Neural progenitor cell (in vitro differentiated cells): ENCODE results near the gene PARVA. TPM values are rescaled to one million over a fixed set of nuclear protein-coding genes. Genes with fewer than 3 reads are reported as not detected.

Experiments used
- DNase-seq: peaks from one replicate; pipeline ENCODE4 v3.0.0-alpha.2; 2016; ENCODE audit warnings: low spot score
- H2AFZ ChIP-seq: fragments of 200-600 bp; sonication (generic); replicated peaks from 2 replicates; pipeline ENCODE4 v1.6.1; 2016; ENCODE audit warnings: antibody characterized with exemption
- H3F3A ChIP-seq: fragments of 200-600 bp; sonication (generic); 2 replicates; pipeline ENCODE4 v1.6.1; 2016; ENCODE audit warnings: antibody characterized with exemption, low read depth
- H3K27ac ChIP-seq: fragments of 200-600 bp; sonication (generic); 2 replicates; pipeline ENCODE4 v1.5.1; 2016; ENCODE audit warnings: mild to moderate bottlenecking
- H3K27me3 ChIP-seq: fragments of 200-600 bp; sonication (generic); 2 replicates; pipeline ENCODE4 v1.6.1; 2016; ENCODE audit warnings: mild to moderate bottlenecking, moderate library complexity
- H3K36me3 ChIP-seq: fragments of 200-600 bp; sonication (generic); 2 replicates; pipeline ENCODE4 v1.5.1; 2016
- H3K4me1 ChIP-seq: fragments of 200-600 bp; sonication (generic); 2 replicates; pipeline ENCODE4 v1.6.1; 2016; ENCODE audit warnings: mixed run types
- H3K4me2 ChIP-seq: fragments of 200-600 bp; sonication (generic); 2 replicates; pipeline ENCODE4 v1.6.1; 2016
- H3K4me3 ChIP-seq: fragments of 200-600 bp; sonication (generic); 2 replicates; pipeline ENCODE4 v1.5.1; 2016
- H3K79me2 ChIP-seq: fragments of 200-600 bp; sonication (generic); 2 replicates; pipeline ENCODE4 v1.6.1; 2016; ENCODE audit warnings: low read depth
- H3K9ac ChIP-seq: fragments of 200-600 bp; sonication (generic); 2 replicates; pipeline ENCODE4 v1.6.1; 2016
- H3K9me3 ChIP-seq: fragments of 200-600 bp; sonication (generic); 2 replicates; pipeline ENCODE4 v1.5.1; 2016; ENCODE audit warnings: low read depth
- H4K20me1 ChIP-seq: fragments of 200-600 bp; sonication (generic); 2 replicates; pipeline ENCODE4 v1.6.1; 2016; ENCODE audit warnings: low read depth
- H3K27ac Mint-ChIP-seq: 3 replicates; pipeline ENCODE4 v1.8.0; 2021; ENCODE audit warnings: mixed read lengths
- H3K27me3 Mint-ChIP-seq: 2 replicates; pipeline ENCODE4 v1.8.0; 2022; ENCODE audit warnings: low read depth, mild to moderate bottlenecking, inconsistent platforms, moderate library complexity, mixed read lengths; ENCODE audit not compliant: insufficient read depth
- H3K36me3 Mint-ChIP-seq: 3 replicates; pipeline ENCODE4 v1.8.0; 2021; ENCODE audit warnings: mixed read lengths
- H3K4me1 Mint-ChIP-seq: 3 replicates; pipeline ENCODE4 v1.8.0; 2021; ENCODE audit warnings: mixed read lengths
- H3K4me3 Mint-ChIP-seq: 3 replicates; pipeline ENCODE4 v1.8.0; 2021; ENCODE audit warnings: mild to moderate bottlenecking, moderate library complexity, mixed read lengths
- H3K9me3 Mint-ChIP-seq: 3 replicates; pipeline ENCODE4 v1.8.0; 2020; ENCODE audit warnings: mixed read lengths
- CTCF ChIP-seq: fragments of 200-600 bp; sonication (generic); IDR thresholded peaks from 2 replicates; pipeline ENCODE4 v1.5.1; 2017; ENCODE audit warnings: antibody characterized with exemption, mild to moderate bottlenecking
- EZH2 ChIP-seq: fragments of 200-600 bp; sonication (generic); IDR thresholded peaks from 2 replicates; pipeline ENCODE4 v1.6.1; 2017; ENCODE audit warnings: antibody characterized with exemption, mild to moderate bottlenecking, moderate library complexity
- EZH2phosphoT487 ChIP-seq: fragments of 200-600 bp; sonication (generic); IDR thresholded peaks from 2 replicates; pipeline ENCODE4 v1.6.1; 2017; ENCODE audit warnings: antibody characterized with exemption
- total RNA-seq: library from RNA; depleted of rRNA; stranded (reverse); fragments of >200 nt; gene quantifications from 2 replicates; pipeline ENCODE4 v1.2.3, GENCODE V29; 2015; ENCODE audit warnings: low replicate concordance

The PARVA gene
- total RNA-seq, 1 donor from 2014 or later: 15.3 TPM

GRCh38 chr11:12474871-12475270 lies 97.5 kb downstream of the PARVA start:
- Mint-ChIP-seq H3K27me3 (no peaks in the 10 kb centered on the region), H3K27ac (peak overlapping the region; percentile 55)
- H3K36me3 ChIP-seq: no peaks in the 10 kb centered on the region

GRCh38 chr11:12478743-12479142 lies 101.4 kb downstream of the PARVA start:
- H3K27ac Mint-ChIP-seq: no peak overlapping the region
- H3K27me3 ChIP-seq: no peaks in the 10 kb centered on the region
- peaks cover 1% of the 10 kb centered on the region for H4K20me1 ChIP-seq
- H3K27me3 Mint-ChIP-seq: no peaks in the 10 kb centered on the region
- peaks cover 2% of the 10 kb centered on the region for H3K4me1 ChIP-seq
- DNase-seq: no peak
- no peak overlapping the region for H3K4me3 Mint-ChIP-seq
- peaks cover 8% of the 10 kb centered on the region for H3K4me1 Mint-ChIP-seq
- TF ChIP-seq CTCF (no peak), EZH2phosphoT487 (no peak), EZH2 (no peak)
- no peak overlapping the region for H3K4me2 ChIP-seq
- H2AFZ ChIP-seq: no peak overlapping the region
- no peaks in the 10 kb centered on the region for H3K79me2 ChIP-seq
- no peaks in the 10 kb centered on the region for H3K36me3 ChIP-seq
- no peak overlapping the region for H3K9ac ChIP-seq
- no peak overlapping the region for H3K4me3 ChIP-seq
- H3F3A ChIP-seq: peaks cover under 1% of the 10 kb centered on the region
- H3K36me3 Mint-ChIP-seq: peaks cover 19% of the 10 kb centered on the region
- no peaks in the 10 kb centered on the region for H3K9me3 ChIP-seq
- H3K27ac ChIP-seq: no peak overlapping the region
- H3K9me3 Mint-ChIP-seq: no peaks in the 10 kb centered on the region

More at GRCh38 chr11:12474871-12475270, 97.5 kb downstream of the PARVA start:
- Histone ChIP-seq H4K20me1 (peaks cover 15% of the 10 kb centered on the region), H3K4me1 (peaks cover 23% of the 10 kb centered on the region), H3K4me3 (no peak overlapping the region), H3K9me3 (no peaks in the 10 kb centered on the region), H3K27ac (no peak overlapping the region), H3F3A (peaks cover 19% of the 10 kb centered on the region), H3K79me2 (no peaks in the 10 kb centered on the region), H2AFZ (no peak overlapping the region), H3K4me2 (no peak overlapping the region), H3K9ac (no peak overlapping the region), H3K27me3 (no peaks in the 10 kb centered on the region)
- no peak overlapping the region for H3K4me3 Mint-ChIP-seq
- H3K36me3 Mint-ChIP-seq: peaks cover 15% of the 10 kb centered on the region
- TF ChIP-seq CTCF (no peak), EZH2 (no peak), EZH2phosphoT487 (no peak)
- no peak for DNase-seq
- no peaks in the 10 kb centered on the region for H3K9me3 Mint-ChIP-seq
- peaks cover 29% of the 10 kb centered on the region for H3K4me1 Mint-ChIP-seq

GRCh38 chr11:12480401-12480800 lies 103.0 kb downstream of the PARVA start:
- no peaks in the 10 kb centered on the region for H3K9me3 Mint-ChIP-seq
- Histone ChIP-seq H3K79me2 (no peaks in the 10 kb centered on the region), H3F3A (no peaks in the 10 kb centered on the region), H3K4me1 (no peaks in the 10 kb centered on the region), H3K4me2 (no peak overlapping the region), H4K20me1 (no peaks in the 10 kb centered on the region), H3K4me3 (no peak overlapping the region), H3K9me3 (no peaks in the 10 kb centered on the region), H3K36me3 (no peaks in the 10 kb centered on the region), H3K27me3 (no peaks in the 10 kb centered on the region), H3K9ac (no peak overlapping the region), H2AFZ (no peak overlapping the region), H3K27ac (no peak overlapping the region)
- no peaks in the 10 kb centered on the region for H3K27me3 Mint-ChIP-seq
- no peak overlapping the region for H3K4me3 Mint-ChIP-seq
- peaks cover 13% of the 10 kb centered on the region for H3K36me3 Mint-ChIP-seq
- H3K27ac Mint-ChIP-seq: no peak overlapping the region
- TF ChIP-seq EZH2phosphoT487 (no peak), CTCF (no peak), EZH2 (no peak)
- no peaks in the 10 kb centered on the region for H3K4me1 Mint-ChIP-seq
- DNase-seq: no peak
